NCI-H187 treated with DMSO at 0.1 percent for 48 hours (cell line): Measurements from ENCODE around the gene FBN1.

Source experiments
- DNase-seq: peaks from one replicate; lab custom pipeline; 2025; lab: John Stamatoyannopoulos, UW

FBN1 gene

GRCh38 chr15:48553559-48553958 lies 92.0 kb downstream of the FBN1 start:
- no peak for DNase-seq

GRCh38 chr15:48550822-48551525 lies 94.5 kb downstream of the FBN1 start:
- DNase-seq: no peak

GRCh38 chr15:48548455-48548854 lies 97.1 kb downstream of the FBN1 start:
- DNase-seq: no peak

GRCh38 chr15:48547286-48547685 lies 98.2 kb downstream of the FBN1 start:
- no peak for DNase-seq

- DNase-seq: no peak
Observed at GRCh38 chr15:48546296-48546695, 99.2 kb downstream of the FBN1 start.

- DNase-seq: no peak
Observed at GRCh38 chr15:48544778-48545177, 100.7 kb downstream of the FBN1 start.

GRCh38 chr15:48541341-48542278 lies 103.9 kb downstream of the FBN1 start:
- DNase-seq: no peak

- no peak for DNase-seq
Observed at GRCh38 chr15:48540756-48541155, 104.8 kb downstream of the FBN1 start.

GRCh38 chr15:48538941-48539340 lies 106.6 kb downstream of the FBN1 start:
- DNase-seq: no peak

GRCh38 chr15:48537271-48538113 lies 108.0 kb downstream of the FBN1 start:
- DNase-seq: no peak

GRCh38 chr15:48536681-48537091 lies 108.8 kb downstream of the FBN1 start:
- no peak for DNase-seq

GRCh38 chr15:48533982-48534381 lies 111.5 kb downstream of the FBN1 start:
- DNase-seq: no peak

- no peak for DNase-seq
Observed at GRCh38 chr15:48532946-48533345, 112.6 kb downstream of the FBN1 start.

- DNase-seq: no peak
Observed at GRCh38 chr15:48530528-48530927, 115.0 kb downstream of the FBN1 start.

- no peak for DNase-seq
Observed at GRCh38 chr15:48528921-48529320, 116.6 kb downstream of the FBN1 start.

- no peak for DNase-seq
Observed at GRCh38 chr15:48527517-48527916, 118.0 kb downstream of the FBN1 start.

- no peak for DNase-seq
Observed at GRCh38 chr15:48522911-48523310, 122.6 kb downstream of the FBN1 start.

- DNase-seq: no peak
Observed at GRCh38 chr15:48522123-48522522, 123.4 kb downstream of the FBN1 start.

- no peak for DNase-seq
Observed at GRCh38 chr15:48520376-48521155, 124.9 kb downstream of the FBN1 start.

GRCh38 chr15:48516121-48516520 lies 129.4 kb downstream of the FBN1 start:
- no peak for DNase-seq

- no peak for DNase-seq
Observed at GRCh38 chr15:48515500-48515899, 130.0 kb downstream of the FBN1 start.
